HCT116 (cell line): ENCODE data around the gene GRIN2A. TPM values are rescaled to one million over a fixed set of nuclear protein-coding genes. Genes with fewer than 3 reads are reported as not detected.

Experiments
- ATAC-seq: fragments of 200-7000 bp; cut with Tn5 transposase; 2 replicates; pipeline ENCODE4 v1.9.1; 2020; ENCODE audit warnings: mild to moderate bottlenecking, moderate library complexity
- BruUV-seq: library from RNA; stranded (reverse); fragments of 400-500 nt; replicated peaks from 2 replicates; lab custom pipeline; 2021; lab: Mats Ljungman, UMichigan
- CTCF ChIA-PET: fragments of 300-600 bp; sonication (Branson Sonifier 250); formaldehyde crosslinking; loops from one replicate; lab custom pipeline; 2021; ENCODE audit warnings: antibody characterized with exemption; lab: Charles Lee
- POLR2A ChIA-PET: fragments of 300-600, 350-600 bp; sonication (Branson Sonifier 250); formaldehyde crosslinking; loops from one replicate; lab custom pipeline; 2021; ENCODE audit warnings: antibody characterized with exemption; lab: Charles Lee
- RAD21 ChIA-PET, 2 experiments: fragments of 300-600 bp; sonication (Branson Sonifier 250); formaldehyde crosslinking; loops; one replicate each; lab custom pipeline; 2023; ENCODE audit warnings: low total read pairs in 2 of 2; ENCODE audit not compliant: uncharacterized antibody in 2 of 2, unreplicated experiment in 2 of 2, low non-redundant PET in 1 of 2; lab: Charles Lee
- DNase-seq: peaks from one replicate; pipeline ENCODE4 v3.0.0-alpha.2; 2010; ENCODE audit warnings: low read depth, low spot score
- H2AFZ ChIP-seq: fragments of 200-600 bp; shearing (Covaris generic), sonication (generic); 2 replicates; pipeline ENCODE4 v1.6.1; 2017; ENCODE audit warnings: low read depth, mixed run types, mixed read lengths, antibody characterized with exemption, low read length; ENCODE audit not compliant: poor library complexity, severe bottlenecking
- H3K27ac ChIP-seq: 2 replicates; pipeline ENCODE4 v1.5.1; 2012; ENCODE audit warnings: low read depth, low read length
- H3K27me3 ChIP-seq: fragments of 200-600 bp; sonication (generic); 2 replicates; pipeline ENCODE4 v1.6.1; 2016; ENCODE audit warnings: mixed run types, low read length, mixed read lengths; ENCODE audit not compliant: insufficient read depth
- H3K36me3 ChIP-seq, 2 experiments: fragments of 200-500 bp in 1 of 2; fragments of 200-600 bp in 1 of 2; sonication (Bioruptor generic) in 1 of 2; sonication (generic) in 1 of 2; 2 replicates each; pipeline versions ENCODE4 v1.5.1 to v1.6.1; 2014 to 2016; ENCODE audit warnings: low read length in 2 of 2, inconsistent platforms in 1 of 2, mixed read lengths in 1 of 2, mixed run types in 1 of 2; ENCODE audit not compliant: insufficient read depth in 2 of 2, control insufficient read depth in 1 of 2
- H3K4me1 ChIP-seq, 2 experiments: fragments of 200-600 bp in 1 of 2; sonication (generic) in 1 of 2; 2 replicates each; pipeline versions ENCODE4 v1.5.1 to v1.6.1; 2012 to 2017; ENCODE audit warnings: low read length in 2 of 2, inconsistent platforms in 1 of 2, mild to moderate bottlenecking in 1 of 2, mixed read lengths in 1 of 2, mixed run types in 1 of 2, moderate library complexity in 1 of 2; ENCODE audit not compliant: insufficient read depth in 2 of 2, control insufficient read depth in 1 of 2
- H3K4me2 ChIP-seq: fragments of 200-600 bp; sonication (generic); 2 replicates; pipeline ENCODE4 v1.6.1; 2017; ENCODE audit warnings: mixed run types, low read length, mixed read lengths
- H3K4me3 ChIP-seq, 2 experiments: fragments of 200-600 bp in 1 of 2; sonication (generic) in 1 of 2; replicated peaks in 1 of 2; 2 replicates each; pipeline ENCODE4 v1.5.1; 2011 to 2016; ENCODE audit warnings: low read length in 2 of 2, control low read depth in 1 of 2, low read depth in 1 of 2, mild to moderate bottlenecking in 1 of 2, mixed read lengths in 1 of 2, mixed run types in 1 of 2
- H3K79me2 ChIP-seq: fragments of 200-600 bp; sonication (generic); 2 replicates; pipeline ENCODE4 v1.6.1; 2017; ENCODE audit warnings: mild to moderate bottlenecking, mixed run types, low read length, moderate library complexity, mixed read lengths; ENCODE audit not compliant: insufficient read depth
- H3K9ac ChIP-seq: fragments of 200-600 bp; sonication (generic); 2 replicates; pipeline ENCODE4 v1.6.1; 2016; ENCODE audit warnings: low read length, mixed read lengths
- H3K9me2 ChIP-seq: fragments of 200-600 bp; sonication (generic), shearing (Covaris generic); 2 replicates; pipeline ENCODE4 v1.6.1; 2017; ENCODE audit warnings: mixed run types, mild to moderate bottlenecking, moderate library complexity; ENCODE audit not compliant: insufficient read depth
- H3K9me3 ChIP-seq, 2 experiments: fragments of 200-500 bp in 1 of 2; fragments of 200-600 bp in 1 of 2; sonication (Bioruptor generic) in 1 of 2; sonication (generic) in 1 of 2; 2 replicates each; pipeline ENCODE4 v1.6.1; 2014 to 2017; ENCODE audit warnings: low read length in 2 of 2, mixed read lengths in 2 of 2, inconsistent platforms in 1 of 2, low read depth in 1 of 2, mild to moderate bottlenecking in 1 of 2, mixed run types in 1 of 2, moderate library complexity in 1 of 2; ENCODE audit not compliant: control insufficient read depth in 1 of 2, insufficient read depth in 1 of 2
- H4K20me1 ChIP-seq: fragments of 200-600 bp; sonication (generic), shearing (Covaris generic); 2 replicates; pipeline ENCODE4 v1.6.1; 2017; ENCODE audit warnings: mixed run types, mild to moderate bottlenecking, moderate library complexity; ENCODE audit not compliant: insufficient read depth
- ATF3 ChIP-seq: IDR thresholded peaks from 2 replicates; pipeline ENCODE4 v1.6.1; 2012
- CBX3 ChIP-seq: IDR thresholded peaks from 2 replicates; pipeline ENCODE4 v1.6.1; 2012; ENCODE audit warnings: low read depth
- CEBPB ChIP-seq: IDR thresholded peaks from 2 replicates; pipeline ENCODE4 v1.6.1; 2012; ENCODE audit warnings: low read depth
- CTCF ChIP-seq, 3 experiments: fragments of 200-600 bp in 1 of 3; sonication (generic) in 1 of 3; IDR thresholded peaks in 2 of 3; conservative IDR thresholded peaks in 1 of 3; 2 replicates each; pipeline ENCODE4 v1.5.1; 2012 to 2017; ENCODE audit warnings: low read depth in 2 of 3, low read length in 2 of 3, antibody characterized with exemption in 1 of 3, borderline replicate concordance in 1 of 3, control low read depth in 1 of 3, mild to moderate bottlenecking in 1 of 3, mixed read lengths in 1 of 3, mixed run types in 1 of 3, moderate library complexity in 1 of 3; ENCODE audit not compliant: insufficient read depth in 1 of 3
- EGR1 ChIP-seq: IDR thresholded peaks from 2 replicates; pipeline ENCODE4 v1.6.1; 2012; ENCODE audit warnings: low read depth
- ELF1 ChIP-seq: IDR thresholded peaks from 2 replicates; pipeline ENCODE4 v1.6.1; 2012; ENCODE audit warnings: low read depth, borderline replicate concordance
- EZH2phosphoT487 ChIP-seq: fragments of 200-600 bp; IDR thresholded peaks from 2 replicates; pipeline ENCODE4 v1.6.1; 2018; ENCODE audit warnings: antibody characterized with exemption, borderline replicate concordance
- FOSL1 ChIP-seq: IDR thresholded peaks from 2 replicates; pipeline ENCODE4 v1.6.1; 2012; ENCODE audit warnings: low read depth
- JUND ChIP-seq: IDR thresholded peaks from 2 replicates; pipeline ENCODE4 v1.6.1; 2012
- POLR2A ChIP-seq: IDR thresholded peaks from 2 replicates; pipeline ENCODE4 v1.7.0; 2011; ENCODE audit warnings: borderline replicate concordance; ENCODE audit not compliant: insufficient read depth, insufficient read length; ENCODE audit errors: extremely low read depth
- POLR2AphosphoS5 ChIP-seq: IDR thresholded peaks from 2 replicates; pipeline ENCODE4 v1.6.1; 2011; ENCODE audit warnings: mild to moderate bottlenecking, low read depth, low read length, moderate library complexity
- REST ChIP-seq: IDR thresholded peaks from 2 replicates; pipeline ENCODE4 v1.6.1; 2012; ENCODE audit warnings: low read depth
- SIN3A ChIP-seq: IDR thresholded peaks from 2 replicates; pipeline ENCODE4 v1.6.1; 2012; ENCODE audit warnings: low read depth
- SP1 ChIP-seq: IDR thresholded peaks from 2 replicates; pipeline ENCODE4 v1.6.1; 2012; ENCODE audit warnings: low read depth
- ZFX ChIP-seq: fragments of 450-650 bp; IDR thresholded peaks from 2 replicates; pipeline ENCODE4 v1.6.1; 2017
- ZNF274 ChIP-seq: fragments of 200-500 bp; sonication (Bioruptor generic); IDR thresholded peaks from 2 replicates; pipeline ENCODE4 v1.6.1; 2014; ENCODE audit warnings: mild to moderate bottlenecking, low read depth, low read length, inconsistent platforms
- intact Hi-C: fragments of 100-400 bp; cut with micrococcal nuclease; formaldehyde crosslinking; loops from 2 replicates; pipeline ENCODE4 v1.10.0; 2022
- total RNA-seq: library from RNA; stranded (reverse); gene quantifications from one replicate; pipeline ENCODE4 v1.2.1, GENCODE V29; 2021; ENCODE audit not compliant: unreplicated experiment

The GRIN2A gene
- total RNA-seq, 1 experiment from 2014 or later = 0.02 TPM

- TF ChIP-seq ZNF274 = no peak
- TF ChIP-seq CBX3 = no peak
Observed at GRCh38 chr16:10114409-10114808, 67.8 kb downstream of the GRIN2A start (continued).

- Histone ChIP-seq H3K4me3 (no peak overlapping the region), H2AFZ (no peak overlapping the region), H3K4me2 (no peak overlapping the region), H3K36me3 (no peaks in the 10 kb centered on the region), H3K27me3 (peaks cover 13% of the 10 kb centered on the region), H3K4me1 (no peaks in the 10 kb centered on the region), H3K79me2 (no peaks in the 10 kb centered on the region), H4K20me1 (no peaks in the 10 kb centered on the region), H3K9me2 (no peaks in the 10 kb centered on the region), H3K9me3 (no peaks in the 10 kb centered on the region), H3K27ac (no peak overlapping the region), H3K9ac (no peak overlapping the region)
- DNase-seq = no peak
- BruUV-seq = no TSS peak
- CTCF ChIA-PET = no interaction called here
- POLR2A ChIA-PET = no interaction called here
- TF ChIP-seq EZH2phosphoT487 = no peak
- intact Hi-C loops = no loop called here
- RAD21 ChIA-PET = no interaction called here
- ATAC-seq = no peak
Observed at GRCh38 chr16:10113248-10113647, 69.0 kb downstream of the GRIN2A start.

- H4K20me1 ChIP-seq = no peaks in the 10 kb centered on the region
- intact Hi-C loops = no loop called here
- H3K4me2 ChIP-seq = no peak overlapping the region
- H3K27me3 ChIP-seq = peaks cover 18% of the 10 kb centered on the region
- no TSS peak for BruUV-seq
- ChIA-PET POLR2A (no interaction called here), CTCF (no interaction called here), RAD21 (no interaction called here)
- no peak overlapping the region for H2AFZ ChIP-seq
- H3K36me3 ChIP-seq = no peaks in the 10 kb centered on the region
- H3K9ac ChIP-seq = no peak overlapping the region
- ATAC-seq = no peak
- DNase-seq = no peak
- no peak overlapping the region for H3K4me3 ChIP-seq
- no peaks in the 10 kb centered on the region for H3K9me3 ChIP-seq
- no peak overlapping the region for H3K27ac ChIP-seq
- H3K4me1 ChIP-seq = no peaks in the 10 kb centered on the region
- H3K79me2 ChIP-seq = no peaks in the 10 kb centered on the region
- H3K9me2 ChIP-seq = no peaks in the 10 kb centered on the region
- TF ChIP-seq ELF1 = no peak
- TF ChIP-seq ATF3 = no peak
- TF ChIP-seq ZFX = no peak
- TF ChIP-seq FOSL1 = no peak
- no peak for TF ChIP-seq EGR1
- TF ChIP-seq SP1 = no peak
- no peak for TF ChIP-seq CEBPB
- no peak for TF ChIP-seq REST
- no peak for TF ChIP-seq CTCF (IDR thresholded peaks at IDR 0.05 in 2 of 3, conservative IDR thresholded peaks at IDR 0.05 in 1 of 3; ENCODE audit: borderline replicate concordance in 1 of 3, insufficient read depth in 1 of 3, low read depth in 2 of 3, low read length in 2 of 3)
- no peak for TF ChIP-seq JUND
- TF ChIP-seq SIN3A = no peak
- no peak for TF ChIP-seq CBX3
- no peak for TF ChIP-seq EZH2phosphoT487
- TF ChIP-seq POLR2A = no peak
- no peak for TF ChIP-seq POLR2AphosphoS5
Observed at GRCh38 chr16:10112021-10112420, 70.2 kb downstream of the GRIN2A start.
